Pancreas (tissue), 10 donors: ENCODE data around the gene RBM8A. TPM values are rescaled to one million over a fixed set of nuclear protein-coding genes. Genes with fewer than 3 reads are reported as not detected.

Source experiments
- ATAC-seq, 4 donors: fragments of 200-7000 bp; cut with Tn5 transposase; one replicate each; pipeline versions ENCODE4 v1.8.0 to v1.9.1; 2020; ENCODE audit warnings: mild to moderate bottlenecking in 4 of 4, moderate library complexity in 4 of 4
- DNase-seq, 6 donors: peaks; one replicate each; pipeline ENCODE4 v3.0.0-alpha.2; 2020
- FAIRE-seq: peaks from 2 replicates; lab custom pipeline; 2012; peaks lifted over from hg19 to GRCh38; lab: Jason Lieb, UNC
- H3K27ac ChIP-seq, 4 donors: fragments of 200-600 bp; sonication (generic); 1 replicate in 3 of 4; 2 replicates in 1 of 4; pipeline versions ENCODE4 v1.5.0 to v1.8.0; 2020
- H3K27me3 ChIP-seq, 4 donors: fragments of 200-600 bp; one replicate each; pipeline ENCODE4 v1.8.0; 2021
- H3K36me3 ChIP-seq, 3 donors: fragments of 200-600 bp; sonication (generic) in 1 of 3; one replicate each; pipeline versions ENCODE4 v1.5.0 to v1.8.0; 2020 to 2021
- H3K4me1 ChIP-seq, 3 donors: fragments of 200-600 bp; one replicate each; pipeline ENCODE4 v1.8.0; 2021
- H3K4me3 ChIP-seq, 4 donors: fragments of 200-600 bp; sonication (generic) in 2 of 4; one replicate each; pipeline versions ENCODE4 v1.5.0 to v1.8.0; 2020 to 2021
- H3K9me3 ChIP-seq, 4 donors: fragments of 200-600 bp; one replicate each; pipeline ENCODE4 v1.8.0; 2021
- WGBS, 2 donors: extraction: QIAGEN DNeasy Blood & Tissue Kit; methylation state at CpG; one replicate each; pipeline ENCODE4 v1.1.7; 2013; 5-methylcytosine and 5-hydroxymethylcytosine counted together
- intact Hi-C, 3 donors: fragments of 100-400 bp; cut with DNase I; formaldehyde crosslinking; loops; one replicate each; pipeline versions ENCODE4 v1.11.1 to v1.14.2; 2022
- polyA plus RNA-seq, 2 donors: library from polyadenylated mRNA; stranded (reverse); fragments of 200-250 nt; gene quantifications; one replicate each; pipeline ENCODE4 v1.2.3, GENCODE V29; 2013
- total RNA-seq, 6 donors: library from RNA; stranded (reverse); fragmentation: NEBNext Ultra II Directional in 4 of 6; extraction: Animal tissue kit (Norgen Biotek cat#: 25700) in 4 of 6; gene quantifications; one replicate each; pipeline versions ENCODE4 v1.2.1 to v1.2.4, GENCODE V29; 2021 to 2023
- TF ChIP-seq, protein P1 (sequence below), 4 donors: fragments of 200-600 bp; sonication (generic) in 3 of 4; IDR thresholded peaks; one replicate each; pipeline versions ENCODE4 v1.5.0 to v1.8.0; 2021; ENCODE audit warnings: antibody characterized with exemption in 4 of 4
- donor health status: healthy with polysubstance abuse.
- donor health status: DM: no; HTN: no; CAD: no; lungs with moderate emphysema.
- donor health status: DM: no; HTN: no; CAD: no.
- donor health status: control.
- donor health status: control.
- donor health status: Bipolar disorder and iron deficiency.
- donor health status: DM: yes; HTN: yes; CAD: no.
- donor health status: DM: no; HTN: no; CAD: no.
- donor health status: DM: no; HTN: no; CAD: no.
- donor health status: DM: yes; HTN: yes; CAD: no.

The RBM8A gene
- total and polyA plus RNA-seq, 8 donors = 29.5 to 57.9 (median 49.1) TPM

DNA sequence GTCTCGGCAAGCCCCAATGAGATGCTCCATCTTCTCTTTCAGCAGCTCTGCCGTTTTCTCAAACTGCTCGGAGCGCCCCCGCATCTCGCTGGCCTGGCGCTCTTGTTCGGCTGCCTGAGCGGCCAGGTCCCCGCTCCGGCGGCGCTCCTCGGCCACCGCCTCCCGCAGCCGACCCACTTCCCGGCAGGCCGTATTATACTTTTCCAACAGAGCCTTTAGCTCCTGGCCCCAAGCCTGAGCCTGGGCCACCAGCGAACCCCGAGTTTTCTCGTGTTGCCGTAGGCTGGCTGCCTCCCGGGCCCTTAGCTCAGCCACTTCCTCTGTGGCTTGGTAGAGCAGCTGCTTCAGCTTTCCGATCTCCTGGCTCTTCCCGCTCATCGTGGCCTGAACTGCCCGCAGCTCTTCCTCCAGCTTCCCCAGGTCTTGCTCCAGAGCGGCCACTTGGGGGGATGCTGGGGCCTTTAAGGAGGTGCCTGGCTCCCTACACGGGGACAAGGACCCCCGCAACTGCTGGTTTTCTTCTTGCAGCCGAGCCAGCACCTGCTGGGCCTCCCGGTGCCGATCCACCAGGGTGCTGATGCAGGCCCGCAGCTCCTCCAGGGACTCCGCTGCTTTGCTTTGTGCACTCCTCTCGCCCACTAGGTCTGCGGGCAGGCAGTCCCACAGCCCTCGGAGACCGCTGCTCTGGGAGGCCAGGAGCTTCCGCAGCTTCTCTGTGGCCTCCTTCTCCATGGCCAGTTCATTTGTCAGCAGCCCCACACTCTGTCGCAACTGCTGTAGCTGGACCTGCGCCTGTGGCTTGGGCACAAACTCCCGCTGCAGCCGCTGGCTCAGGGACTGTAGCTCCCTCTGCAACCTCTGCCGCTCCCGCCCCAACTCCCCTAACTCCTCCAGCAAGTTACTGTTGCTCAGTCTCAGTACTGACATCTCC, 55.0 kb downstream of the RBM8A start:
- Histone ChIP-seq H3K4me3 (peak overlapping the region in 1 of 4 donors; percentile 30), H3K27ac (peak overlapping the region in 2 of 4 donors; percentile 17 to 23), H3K4me1 (no peaks in the 10 kb centered on the region), H3K36me3 (no peaks in the 10 kb centered on the region), H3K9me3 (no peaks in the 10 kb centered on the region), H3K27me3 (no peaks in the 10 kb centered on the region)
- DNase-seq (no peak), ATAC-seq (peak in 3 of 4 donors; percentile 51 to 77 (median 68)), FAIRE-seq (no peak)
- TF ChIP-seq, protein P1, sequence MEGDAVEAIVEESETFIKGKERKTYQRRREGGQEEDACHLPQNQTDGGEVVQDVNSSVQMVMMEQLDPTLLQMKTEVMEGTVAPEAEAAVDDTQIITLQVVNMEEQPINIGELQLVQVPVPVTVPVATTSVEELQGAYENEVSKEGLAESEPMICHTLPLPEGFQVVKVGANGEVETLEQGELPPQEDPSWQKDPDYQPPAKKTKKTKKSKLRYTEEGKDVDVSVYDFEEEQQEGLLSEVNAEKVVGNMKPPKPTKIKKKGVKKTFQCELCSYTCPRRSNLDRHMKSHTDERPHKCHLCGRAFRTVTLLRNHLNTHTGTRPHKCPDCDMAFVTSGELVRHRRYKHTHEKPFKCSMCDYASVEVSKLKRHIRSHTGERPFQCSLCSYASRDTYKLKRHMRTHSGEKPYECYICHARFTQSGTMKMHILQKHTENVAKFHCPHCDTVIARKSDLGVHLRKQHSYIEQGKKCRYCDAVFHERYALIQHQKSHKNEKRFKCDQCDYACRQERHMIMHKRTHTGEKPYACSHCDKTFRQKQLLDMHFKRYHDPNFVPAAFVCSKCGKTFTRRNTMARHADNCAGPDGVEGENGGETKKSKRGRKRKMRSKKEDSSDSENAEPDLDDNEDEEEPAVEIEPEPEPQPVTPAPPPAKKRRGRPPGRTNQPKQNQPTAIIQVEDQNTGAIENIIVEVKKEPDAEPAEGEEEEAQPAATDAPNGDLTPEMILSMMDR (IDR thresholded peaks at IDR 0.05) = no peak
- intact Hi-C loops = no loop called here
- 63 to 67% methylated on average over 47 of the region's 47 CpGs for WGBS, 2 donors

Other genes starting within 250 kb of the RBM8A start
- 1 to 10 TPM; 3.4 to 9.7 (median 8.1) TPM for gene PDZK1, start 220.1 kb downstream of the RBM8A start, total RNA-seq
- 10 to 100 TPM in 1 of 2 donors, 1 to 10 TPM in 1; 9.8 to 21.6 TPM for gene PDZK1, start 220.1 kb downstream of the RBM8A start, polyA plus RNA-seq
- gene CD160, start 208.0 kb downstream of the RBM8A start, total RNA-seq = under 1 TPM in 2 of 6 donors, not detected in 4; 0.12 to 0.15 TPM
- under 1 TPM in 1 of 2 donors, not detected in 1; 0.02 TPM for gene CD160, start 208.0 kb downstream of the RBM8A start, polyA plus RNA-seq
- 1 to 10 TPM; 4.9 to 8.1 (median 5.9) TPM for gene RNF115, start 103.4 kb downstream of the RBM8A start, total RNA-seq
- 1 to 10 TPM; 5.1 to 8.0 TPM for gene RNF115, start 103.4 kb downstream of the RBM8A start, polyA plus RNA-seq
- gene POLR3C, start 103.3 kb downstream of the RBM8A start, total RNA-seq = 10 to 100 TPM; 11.9 to 16.2 (median 14.6) TPM
- 10 to 100 TPM in 1 of 2 donors, 1 to 10 TPM in 1; 7.6 to 13.9 TPM for gene POLR3C, start 103.3 kb downstream of the RBM8A start, polyA plus RNA-seq
- 1 to 10 TPM; 1.0 to 2.6 (median 1.7) TPM for gene NUDT17, start 81.9 kb downstream of the RBM8A start, total RNA-seq
- 1 to 10 TPM; 2.6 to 3.6 TPM for gene NUDT17, start 81.9 kb downstream of the RBM8A start, polyA plus RNA-seq
- gene PIAS3, start 68.4 kb downstream of the RBM8A start, total RNA-seq = 10 to 100 TPM in 2 of 6 donors, 1 to 10 TPM in 4; 8.9 to 16.4 (median 10.0) TPM
- gene PIAS3, start 68.4 kb downstream of the RBM8A start, polyA plus RNA-seq = 10 to 100 TPM; 21.9 to 26.7 TPM
- under 1 TPM; 0.04 to 0.50 (median 0.26) TPM for gene ANKRD35, start 41.6 kb downstream of the RBM8A start, total RNA-seq
- gene ANKRD35, start 41.6 kb downstream of the RBM8A start, polyA plus RNA-seq = under 1 TPM; 0.59 to 0.68 TPM
- gene ITGA10, start 17.4 kb downstream of the RBM8A start, total RNA-seq = 1 to 10 TPM in 3 of 6 donors, under 1 TPM in 3; 0.12 to 1.3 (median 0.82) TPM
- gene ITGA10, start 17.4 kb downstream of the RBM8A start, polyA plus RNA-seq = 1 to 10 TPM; 3.5 to 7.4 TPM
- 10 to 100 TPM; 11.0 to 15.5 (median 12.5) TPM for gene PEX11B, start 8.8 kb downstream of the RBM8A start, total RNA-seq
- 10 to 100 TPM; 10.7 to 21.9 TPM for gene PEX11B, start 8.8 kb downstream of the RBM8A start, polyA plus RNA-seq
- 10 to 100 TPM in 1 of 6 donors, 1 to 10 TPM in 5; 3.3 to 10.3 (median 5.8) TPM for gene LIX1L, start 30.5 kb upstream of the RBM8A start, total RNA-seq
- gene LIX1L, start 30.5 kb upstream of the RBM8A start, polyA plus RNA-seq = 1 to 10 TPM; 2.9 to 6.8 TPM
- under 1 TPM; 0.04 to 0.28 (median 0.18) TPM for gene ANKRD34A, start 37.1 kb upstream of the RBM8A start, total RNA-seq
- under 1 TPM; 0.34 to 0.38 TPM for gene ANKRD34A, start 37.1 kb upstream of the RBM8A start, polyA plus RNA-seq
- gene POLR3GL, start 37.2 kb upstream of the RBM8A start, total RNA-seq = 10 to 100 TPM in 1 of 6 donors, 1 to 10 TPM in 5; 3.9 to 10.8 (median 5.7) TPM
- 10 to 100 TPM; 14.6 to 27.6 TPM for gene POLR3GL, start 37.2 kb upstream of the RBM8A start, polyA plus RNA-seq
- 100 to 1,000 TPM; 167 to 491 (median 295) TPM for gene TXNIP, start 69.1 kb upstream of the RBM8A start, total RNA-seq
- gene TXNIP, start 69.1 kb upstream of the RBM8A start, polyA plus RNA-seq = 100 to 1,000 TPM; 105 to 224 TPM
- not detected for gene HJV, start 94.3 kb upstream of the RBM8A start, total RNA-seq
- gene HJV, start 94.3 kb upstream of the RBM8A start, polyA plus RNA-seq = under 1 TPM in 1 of 2 donors, not detected in 1; 0.07 TPM
- 1 to 10 TPM in 5 of 6 donors, under 1 TPM in 1; 0.86 to 3.0 (median 1.4) TPM for gene NBPF10, start 217.3 kb upstream of the RBM8A start, total RNA-seq
- gene NBPF10, start 217.3 kb upstream of the RBM8A start, polyA plus RNA-seq = under 1 TPM; 0.65 to 0.85 TPM